HG03196 (cell line): ENCODE results near the gene TBX18.

Source experiments
- ATAC-seq: cut with Tn5 transposase; IDR thresholded peaks from one replicate; pipeline ENCODE4 v1.9.1; 2021; ENCODE audit not compliant: unreplicated experiment

The TBX18 gene

GRCh38 chr6:84773133-84773430 lies 8.7 kb upstream of the TBX18 start:
- no peak for ATAC-seq

- ATAC-seq = no peak
Measured at GRCh38 chr6:84772428-84773132, 8.2 kb upstream of the TBX18 start.

- no peak for ATAC-seq
Measured at GRCh38 chr6:84771756-84772356, 7.5 kb upstream of the TBX18 start.

- ATAC-seq = no peak
Measured at GRCh38 chr6:84771125-84771755, 6.8 kb upstream of the TBX18 start.

GRCh38 chr6:84770521-84770920 lies 6.1 kb upstream of the TBX18 start:
- ATAC-seq = no peak

- ATAC-seq = no peak
Measured at GRCh38 chr6:84769306-84769705, 4.9 kb upstream of the TBX18 start.

- no peak for ATAC-seq
Measured at GRCh38 chr6:84768442-84769174, 4.2 kb upstream of the TBX18 start.

- ATAC-seq = no peak
Measured at GRCh38 chr6:84767526-84768201, 3.3 kb upstream of the TBX18 start.

- ATAC-seq = no peak
Measured at GRCh38 chr6:84766799-84767525, 2.6 kb upstream of the TBX18 start.

- no peak for ATAC-seq
Measured at GRCh38 chr6:84766118-84766798, 1.9 kb upstream of the TBX18 start.

GRCh38 chr6:84763886-84764331 lies 489 bp downstream of the TBX18 start:
- no peak for ATAC-seq

GRCh38 chr6:84763003-84763885 lies 1.2 kb downstream of the TBX18 start:
- no peak for ATAC-seq

- no peak for ATAC-seq
Measured at GRCh38 chr6:84762220-84763002, 2.0 kb downstream of the TBX18 start.

GRCh38 chr6:84758486-84758885 lies 5.9 kb downstream of the TBX18 start:
- no peak for ATAC-seq

- no peak for ATAC-seq
Measured at GRCh38 chr6:84756877-84757276, 7.5 kb downstream of the TBX18 start.

GRCh38 chr6:84756466-84756865 lies 7.9 kb downstream of the TBX18 start:
- no peak for ATAC-seq

GRCh38 chr6:84753173-84753572 lies 11.2 kb downstream of the TBX18 start:
- no peak for ATAC-seq

GRCh38 chr6:84752118-84752850 lies 12.1 kb downstream of the TBX18 start:
- no peak for ATAC-seq
